H1 (cell line): Measurements from ENCODE around the gene DNAJB14. TPM values are rescaled to one million over a fixed set of nuclear protein-coding genes. Genes with fewer than 3 reads are reported as not detected.

Experiments
- ASH2L ChIP-seq: fragments of 200-600, 300-600 bp; sonication (generic); IDR thresholded peaks from one replicate; pipeline ENCODE4 v1.7.1; 2017; ENCODE audit warnings: low read length
- CEBPB ChIP-seq: IDR thresholded peaks from 2 replicates; pipeline ENCODE4 v1.6.1; 2012; ENCODE audit warnings: low read depth, low read length
- CHD2 ChIP-seq: IDR thresholded peaks from 2 replicates; pipeline ENCODE4 v1.6.1; 2012; ENCODE audit warnings: low read length, improper control_type of control experiment
- EGR1 ChIP-seq: IDR thresholded peaks from 2 replicates; pipeline ENCODE4 v1.6.1; 2011; ENCODE audit warnings: low read depth, low read length, borderline replicate concordance
- EP300 ChIP-seq, 2 experiments: IDR thresholded peaks; 1 replicate in 1 of 2; 2 replicates in 1 of 2; pipeline ENCODE4 v1.6.1; 2011 to 2012; ENCODE audit warnings: low read depth in 2 of 2, low read length in 2 of 2, mild to moderate bottlenecking in 2 of 2, borderline replicate concordance in 1 of 2, inconsistent platforms in 1 of 2, moderate library complexity in 1 of 2
- GABPA ChIP-seq: IDR thresholded peaks from 2 replicates; pipeline ENCODE4 v1.6.1; 2011; ENCODE audit warnings: mild to moderate bottlenecking, low read length, moderate library complexity, borderline replicate concordance; ENCODE audit not compliant: insufficient read depth
- HDAC2 ChIP-seq, 2 experiments: fragments of 300-600 bp in 1 of 2; sonication (generic) in 1 of 2; IDR thresholded peaks; 2 replicates each; pipeline ENCODE4 v1.6.1; 2011 to 2012; ENCODE audit warnings: low read depth in 2 of 2, low read length in 2 of 2, mild to moderate bottlenecking in 2 of 2, moderate library complexity in 2 of 2, borderline replicate concordance in 1 of 2, inconsistent platforms in 1 of 2
- PHF8 ChIP-seq: fragments of 200-600 bp; sonication (generic); conservative IDR thresholded peaks from 2 replicates; pipeline ENCODE4 v1.7.1; 2012; ENCODE audit warnings: low read depth, mild to moderate bottlenecking, inconsistent platforms, low read length, moderate library complexity
- POLR2A ChIP-seq, 2 experiments: IDR thresholded peaks; 1 replicate in 1 of 2; 2 replicates in 1 of 2; pipeline ENCODE4 v1.6.1; 2011; ENCODE audit warnings: low read depth in 2 of 2, low read length in 2 of 2, mild to moderate bottlenecking in 2 of 2; ENCODE audit errors: control extremely low read depth in 1 of 2
- POLR2AphosphoS5 ChIP-seq: IDR thresholded peaks from 2 replicates; pipeline ENCODE4 v1.6.1; 2011; ENCODE audit warnings: low read depth, low read length
- POU5F1 ChIP-seq: IDR thresholded peaks from 2 replicates; pipeline ENCODE4 v1.6.1; 2011; ENCODE audit warnings: low read depth, mild to moderate bottlenecking, low read length, moderate library complexity
- RBBP5 ChIP-seq: IDR thresholded peaks from 2 replicates; pipeline ENCODE4 v1.7.1; 2012; ENCODE audit warnings: low read depth, mild to moderate bottlenecking, inconsistent platforms, low read length, moderate library complexity, borderline replicate concordance
- TAF1 ChIP-seq: IDR thresholded peaks from 2 replicates; pipeline ENCODE4 v1.6.1; 2011; ENCODE audit warnings: mild to moderate bottlenecking, low read depth, low read length
- TAF7 ChIP-seq: optimal IDR thresholded peaks from 2 replicates; pipeline ENCODE3; 2011; ENCODE audit warnings: low read depth, mild to moderate bottlenecking, inconsistent platforms, low read length, moderate library complexity, borderline replicate concordance
- TBP ChIP-seq: IDR thresholded peaks from 2 replicates; pipeline ENCODE4 v1.6.1; 2011; ENCODE audit warnings: low read depth, low read length, improper control_type of control experiment
- YY1 ChIP-seq: IDR thresholded peaks from 2 replicates; pipeline ENCODE4 v1.6.1; 2011; ENCODE audit warnings: low read depth, mild to moderate bottlenecking, low read length
- polyA plus RNA-seq, 7 experiments: library from polyadenylated mRNA; depleted of rRNA in 3 of 7; stranded (reverse) in 5 of 7; unstranded in 2 of 7; fragments of >200 nt in 5 of 7; fragments of 200-250 nt in 2 of 7; gene quantifications; 1 replicate in 5 of 7; 2 replicates in 1 of 7; 4 replicates in 1 of 7; pipeline versions ENCODE4 v1.2.1 to v1.2.3, GENCODE V29; 2011 to 2013; ENCODE audit warnings: missing spikeins in 2 of 7, mixed read lengths in 2 of 7
- total RNA-seq: library from RNA; stranded (reverse); fragmentation: NEBNext Ultra II Directional; extraction: Animal tissue kit (Norgen Biotek cat#: 25700); gene quantifications from 2 replicates; pipeline ENCODE4 v1.2.1, GENCODE V29; 2021
- TF ChIP-seq, protein P1 (sequence below), 3 experiments: IDR thresholded peaks; 1 replicate in 2 of 3; 2 replicates in 1 of 3; pipeline versions ENCODE4 v1.5.1 to v1.6.1; 2011; ENCODE audit warnings: low read length in 3 of 3, mild to moderate bottlenecking in 3 of 3, inconsistent platforms in 2 of 3, low read depth in 1 of 3, moderate library complexity in 1 of 3; ENCODE audit not compliant: insufficient read depth in 1 of 3; ENCODE audit errors: control extremely low read depth in 1 of 3
- TF ChIP-seq, protein P2 (sequence below): IDR thresholded peaks from 2 replicates; pipeline ENCODE4 v1.6.1; 2012; ENCODE audit warnings: low read length, inconsistent platforms

Gene DNAJB14
- total and polyA plus RNA-seq, 2 of the 8 experiments (the other 6 are each of a cell fraction or from before 2014, with no cell fraction given): 3.4 to 35.4 TPM

DNA sequence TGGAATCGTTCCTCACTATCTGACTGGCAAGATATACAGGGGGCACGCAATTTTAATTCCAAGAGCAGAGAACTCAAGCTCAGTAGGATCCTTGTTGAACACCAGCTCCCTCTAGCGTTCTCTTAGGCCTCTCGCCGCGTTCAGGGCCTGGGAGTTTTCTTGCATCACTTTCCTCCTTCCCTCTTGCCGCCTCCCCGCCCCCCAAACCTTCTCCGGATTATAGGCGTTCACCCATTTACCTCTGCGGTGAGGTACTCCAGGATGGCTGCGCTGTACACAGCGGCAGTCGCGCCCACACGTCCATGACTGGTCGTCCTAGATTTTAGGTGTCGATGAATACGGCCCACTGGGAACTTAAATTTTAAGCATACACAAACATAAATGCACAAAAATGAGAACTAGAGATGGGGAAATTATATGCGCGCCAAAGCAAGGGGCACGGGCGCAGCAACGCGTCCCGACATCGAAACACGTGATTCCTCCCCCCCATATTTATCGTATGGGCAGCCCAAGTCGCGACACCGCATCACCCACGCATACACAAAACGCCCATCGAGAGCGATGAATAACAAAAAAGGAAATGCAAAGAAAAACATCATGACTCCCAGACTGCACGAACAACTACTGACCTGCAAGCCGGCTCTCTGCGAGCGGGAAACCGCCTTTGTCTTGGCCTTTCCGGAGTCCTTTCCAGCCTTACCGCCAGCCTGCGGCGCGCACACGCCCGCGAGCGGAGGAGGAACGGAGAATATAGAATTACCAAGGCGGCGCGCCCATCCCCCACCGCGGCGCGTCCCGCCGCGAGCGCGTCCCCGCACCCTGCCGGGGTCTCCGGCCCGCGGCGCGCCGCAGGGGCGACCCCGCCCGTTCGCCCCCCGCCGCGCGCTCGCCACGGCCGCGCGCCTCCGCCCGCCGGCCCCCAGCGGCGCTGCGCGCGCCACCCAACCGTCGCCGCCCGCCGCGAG lies 2.9 kb upstream of the DNAJB14 start (continued):
- TF ChIP-seq, protein P1, sequence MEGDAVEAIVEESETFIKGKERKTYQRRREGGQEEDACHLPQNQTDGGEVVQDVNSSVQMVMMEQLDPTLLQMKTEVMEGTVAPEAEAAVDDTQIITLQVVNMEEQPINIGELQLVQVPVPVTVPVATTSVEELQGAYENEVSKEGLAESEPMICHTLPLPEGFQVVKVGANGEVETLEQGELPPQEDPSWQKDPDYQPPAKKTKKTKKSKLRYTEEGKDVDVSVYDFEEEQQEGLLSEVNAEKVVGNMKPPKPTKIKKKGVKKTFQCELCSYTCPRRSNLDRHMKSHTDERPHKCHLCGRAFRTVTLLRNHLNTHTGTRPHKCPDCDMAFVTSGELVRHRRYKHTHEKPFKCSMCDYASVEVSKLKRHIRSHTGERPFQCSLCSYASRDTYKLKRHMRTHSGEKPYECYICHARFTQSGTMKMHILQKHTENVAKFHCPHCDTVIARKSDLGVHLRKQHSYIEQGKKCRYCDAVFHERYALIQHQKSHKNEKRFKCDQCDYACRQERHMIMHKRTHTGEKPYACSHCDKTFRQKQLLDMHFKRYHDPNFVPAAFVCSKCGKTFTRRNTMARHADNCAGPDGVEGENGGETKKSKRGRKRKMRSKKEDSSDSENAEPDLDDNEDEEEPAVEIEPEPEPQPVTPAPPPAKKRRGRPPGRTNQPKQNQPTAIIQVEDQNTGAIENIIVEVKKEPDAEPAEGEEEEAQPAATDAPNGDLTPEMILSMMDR (IDR thresholded peaks at IDR 0.05; ENCODE audit: control extremely low read depth in 1 of 3, insufficient read depth in 1 of 3, low read depth in 1 of 3, low read length in 3 of 3): peak; percentile 61 to 89 (median 71)
- 0 out of 2 replicates have a peak, but pooled peaks have one; percentile 44 for TF ChIP-seq RBBP5
- TF ChIP-seq EP300 (IDR thresholded peaks at IDR 0.05; ENCODE audit: borderline replicate concordance in 1 of 2, low read depth in 2 of 2, low read length in 2 of 2): no peak
- TF ChIP-seq CHD2: peak; percentile 63
- TF ChIP-seq TAF1: peak; percentile 81
- TF ChIP-seq POU5F1: no peak
- TF ChIP-seq, protein P2, sequence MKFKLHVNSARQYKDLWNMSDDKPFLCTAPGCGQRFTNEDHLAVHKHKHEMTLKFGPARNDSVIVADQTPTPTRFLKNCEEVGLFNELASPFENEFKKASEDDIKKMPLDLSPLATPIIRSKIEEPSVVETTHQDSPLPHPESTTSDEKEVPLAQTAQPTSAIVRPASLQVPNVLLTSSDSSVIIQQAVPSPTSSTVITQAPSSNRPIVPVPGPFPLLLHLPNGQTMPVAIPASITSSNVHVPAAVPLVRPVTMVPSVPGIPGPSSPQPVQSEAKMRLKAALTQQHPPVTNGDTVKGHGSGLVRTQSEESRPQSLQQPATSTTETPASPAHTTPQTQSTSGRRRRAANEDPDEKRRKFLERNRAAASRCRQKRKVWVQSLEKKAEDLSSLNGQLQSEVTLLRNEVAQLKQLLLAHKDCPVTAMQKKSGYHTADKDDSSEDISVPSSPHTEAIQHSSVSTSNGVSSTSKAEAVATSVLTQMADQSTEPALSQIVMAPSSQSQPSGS: peak; percentile 92
- TF ChIP-seq GABPA: no peak
- TF ChIP-seq TAF7: peak; percentile 90
- TF ChIP-seq TBP: peak; percentile 73
- TF ChIP-seq POLR2AphosphoS5: peak; percentile 81; the same call in 1 of the 2 replicates
- TF ChIP-seq POLR2A (IDR thresholded peaks at IDR 0.05; ENCODE audit: control extremely low read depth in 1 of 2, low read depth in 2 of 2, low read length in 2 of 2): peak; percentile 82 to 98
- peak; percentile 55; the same call in 1 of the 2 replicates for TF ChIP-seq YY1
- peak; percentile 97 for TF ChIP-seq CEBPB
- TF ChIP-seq PHF8: peak; percentile 69
- TF ChIP-seq ASH2L: peak; percentile 91
- no peak for TF ChIP-seq EGR1
- 0 out of 4 replicates have a peak, but pooled peaks of 1 of the 2 experiments have one; percentile 62 for TF ChIP-seq HDAC2 (IDR thresholded peaks at IDR 0.05; ENCODE audit: borderline replicate concordance in 1 of 2, low read depth in 2 of 2, low read length in 2 of 2)
